HG02973 (cell line): Measurements from ENCODE around the gene TRMT5.

Source experiments
- ATAC-seq: cut with Tn5 transposase; IDR thresholded peaks from one replicate; pipeline ENCODE4 v1.9.1; 2021; ENCODE audit warnings: moderate library complexity; ENCODE audit not compliant: unreplicated experiment

Gene TRMT5

DNA sequence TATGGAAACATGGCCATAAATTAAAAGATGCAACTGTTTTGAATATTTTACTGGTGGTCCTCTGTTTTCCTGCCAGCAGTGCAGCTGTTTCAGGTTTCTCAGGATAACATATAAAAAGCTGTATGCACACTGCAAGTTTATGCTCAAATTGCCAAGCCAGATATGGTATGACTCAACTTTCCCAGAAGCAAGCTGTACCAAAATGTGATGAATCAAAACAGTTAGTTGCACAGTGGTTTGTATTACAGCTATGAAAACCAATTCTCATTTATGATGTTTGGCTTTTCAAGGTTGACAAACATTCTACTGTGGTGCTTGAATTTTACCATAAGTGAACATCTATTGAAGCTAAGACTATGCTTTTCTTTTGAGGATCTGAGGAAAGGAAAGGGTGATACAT is 15.5 kb downstream of the TRMT5 start:
- ATAC-seq: no peak

DNA sequence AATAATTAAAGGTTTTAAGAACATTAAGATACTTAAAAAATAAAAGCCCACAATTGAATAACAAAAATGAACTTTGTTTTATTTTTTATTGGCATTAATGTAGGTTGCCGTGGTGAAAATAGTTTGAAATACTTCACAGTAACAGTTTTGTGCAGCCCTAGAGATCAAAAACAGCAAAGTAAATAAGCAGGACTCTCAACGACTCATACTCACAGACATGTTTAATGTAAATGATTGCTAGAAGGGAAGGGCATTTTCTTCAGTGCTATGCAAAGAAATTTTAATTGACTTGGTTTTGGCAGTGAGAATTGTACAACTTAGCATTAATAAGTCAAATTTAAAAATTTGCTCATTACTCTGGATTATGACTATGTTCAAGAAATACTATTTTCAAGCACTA is 16.0 kb downstream of the TRMT5 start:
- ATAC-seq: no peak

DNA sequence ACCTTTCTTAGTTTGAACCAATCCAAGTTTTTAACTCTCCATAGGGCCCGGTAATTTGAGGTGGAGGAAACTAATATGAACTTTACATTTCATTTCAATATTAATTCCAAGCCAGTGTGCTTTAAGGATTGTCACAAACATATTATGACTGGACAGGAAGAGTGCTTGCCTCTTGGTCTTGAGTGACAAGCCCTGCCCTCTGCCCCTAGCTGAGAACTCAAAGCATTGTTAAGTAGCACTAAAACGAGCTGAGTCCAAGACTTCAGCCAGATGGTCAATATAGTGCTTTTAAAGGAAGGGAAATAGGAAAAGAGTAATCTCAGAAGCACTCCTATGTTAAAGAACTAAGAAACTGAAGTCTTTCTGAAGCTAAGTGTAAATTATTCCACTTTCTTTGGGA is 17.1 kb downstream of the TRMT5 start:
- ATAC-seq: no peak

DNA sequence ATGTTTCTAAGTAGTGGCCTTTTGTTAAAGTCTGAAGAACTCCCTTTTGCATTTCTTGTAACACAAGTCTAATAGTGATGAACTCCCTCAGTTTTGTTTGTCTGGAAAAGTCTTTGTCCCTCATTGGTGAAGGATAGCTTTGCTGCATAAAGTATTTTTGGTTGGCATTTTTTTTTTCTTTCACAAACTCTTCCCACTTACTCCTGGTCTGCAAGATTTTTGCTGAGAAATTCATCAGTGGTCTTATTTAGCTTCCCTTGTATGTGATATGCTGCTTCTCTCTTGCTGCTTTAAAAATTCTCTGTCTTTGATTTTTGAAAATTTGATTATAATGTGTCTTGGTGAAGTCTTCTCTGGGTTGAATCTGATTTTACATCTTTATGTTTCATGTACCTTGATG is 22.7 kb downstream of the TRMT5 start:
- ATAC-seq: no peak

DNA sequence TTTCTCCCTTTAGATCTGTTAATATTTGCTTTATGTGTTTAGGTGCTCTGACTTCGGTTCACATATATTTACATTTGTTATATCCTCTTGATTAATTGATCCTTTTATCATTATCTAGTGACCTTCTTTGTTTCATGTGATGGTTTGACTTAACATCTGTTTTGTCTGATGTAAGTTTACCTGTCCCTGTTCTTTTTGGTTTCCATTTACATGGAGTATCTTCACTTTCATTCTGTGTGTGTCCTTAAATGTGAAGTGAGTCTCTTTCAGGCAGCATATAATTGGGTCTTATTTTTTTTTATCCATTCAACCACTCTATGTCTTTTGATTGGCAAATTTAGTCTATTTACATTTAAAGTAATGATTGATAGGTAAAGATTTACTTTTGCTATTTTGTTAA is 24.2 kb downstream of the TRMT5 start:
- ATAC-seq: no peak

DNA sequence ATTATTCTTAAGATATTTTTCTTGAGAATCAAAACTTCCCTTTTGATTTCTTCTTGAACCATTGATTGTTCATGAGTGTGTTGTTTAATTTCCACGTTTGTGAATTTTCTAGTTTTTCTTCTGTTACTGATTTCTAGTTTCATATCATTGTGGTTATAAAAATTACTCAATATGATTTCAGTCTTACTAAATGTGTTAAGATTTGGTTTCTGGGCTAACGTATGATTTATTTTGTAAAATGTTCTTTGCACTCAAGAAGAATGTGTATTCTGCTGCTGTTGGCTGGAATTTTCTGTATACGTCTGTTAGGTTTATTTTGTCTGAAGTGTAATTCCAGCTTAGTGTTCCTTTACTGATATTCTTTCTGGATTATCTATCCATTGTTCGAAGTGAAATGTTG is 24.7 kb downstream of the TRMT5 start:
- no peak for ATAC-seq

DNA sequence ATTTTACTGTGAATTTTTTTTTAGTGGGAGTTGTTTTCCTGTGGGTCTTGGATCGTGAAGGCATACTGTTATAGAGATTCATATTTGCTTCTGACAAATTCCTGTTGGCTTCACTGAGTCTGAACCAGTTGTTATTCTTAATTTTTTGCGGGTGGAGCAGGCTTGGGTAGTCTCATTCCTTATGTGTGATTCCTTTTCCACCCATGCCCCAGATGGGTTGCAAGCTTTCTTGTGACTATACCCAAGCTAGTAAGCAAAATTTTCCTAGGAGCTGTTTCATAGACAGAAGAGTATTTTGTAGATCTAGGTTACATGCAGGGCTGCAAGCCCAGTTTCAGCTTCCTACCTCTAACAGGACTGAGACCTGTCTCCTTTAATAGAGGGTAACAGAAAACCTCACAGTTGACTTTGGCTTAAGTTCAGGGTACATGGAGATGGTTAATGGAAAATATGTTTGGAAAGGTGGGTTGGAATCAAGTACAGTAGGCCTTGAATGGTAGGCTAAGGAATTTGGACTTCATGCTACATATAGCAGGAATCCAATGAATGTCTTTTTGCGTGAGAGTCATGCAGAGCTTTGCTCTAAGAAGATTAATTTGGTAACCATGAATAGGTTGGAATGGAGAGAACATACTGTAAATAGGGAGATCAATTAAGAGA is 29.0 kb downstream of the TRMT5 start:
- ATAC-seq: no peak

DNA sequence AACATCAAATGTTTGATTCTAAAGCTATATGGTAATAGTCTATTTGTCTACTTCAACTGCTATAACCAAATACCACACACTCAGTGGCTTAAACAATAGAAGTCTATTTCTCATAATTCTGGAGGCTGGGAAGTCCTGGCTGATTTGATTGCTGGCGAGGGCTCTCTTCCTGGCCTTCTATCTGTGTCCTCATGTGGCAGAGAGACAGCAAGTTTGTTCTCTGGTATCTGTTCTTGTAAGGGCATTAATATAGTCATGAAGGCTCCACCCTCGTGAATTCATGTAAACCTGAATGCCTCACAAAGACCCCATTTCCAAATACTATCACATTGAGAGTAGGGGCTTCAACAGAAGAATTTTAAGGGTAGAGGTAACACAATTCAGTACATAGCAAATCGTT is 34.1 kb downstream of the TRMT5 start:
- no peak for ATAC-seq

DNA sequence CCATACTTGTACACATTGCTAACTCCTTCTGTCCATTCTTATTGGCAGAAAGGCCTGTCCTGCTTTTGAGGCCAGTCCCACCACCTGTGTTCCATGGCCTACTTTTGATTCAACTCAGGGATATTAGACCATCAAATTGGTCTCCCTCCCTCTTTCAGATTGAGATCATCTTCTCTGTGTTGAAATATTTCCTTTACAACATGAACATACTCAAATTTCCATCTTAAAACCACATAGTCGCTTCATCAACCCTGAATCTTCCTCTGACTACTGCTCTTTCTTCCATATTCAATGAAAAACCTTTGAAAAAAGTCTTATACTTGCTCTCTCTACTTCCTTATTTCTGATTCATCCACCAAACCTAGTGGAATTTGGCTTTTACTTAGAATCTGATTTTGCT is 34.9 kb downstream of the TRMT5 start:
- ATAC-seq: no peak

DNA sequence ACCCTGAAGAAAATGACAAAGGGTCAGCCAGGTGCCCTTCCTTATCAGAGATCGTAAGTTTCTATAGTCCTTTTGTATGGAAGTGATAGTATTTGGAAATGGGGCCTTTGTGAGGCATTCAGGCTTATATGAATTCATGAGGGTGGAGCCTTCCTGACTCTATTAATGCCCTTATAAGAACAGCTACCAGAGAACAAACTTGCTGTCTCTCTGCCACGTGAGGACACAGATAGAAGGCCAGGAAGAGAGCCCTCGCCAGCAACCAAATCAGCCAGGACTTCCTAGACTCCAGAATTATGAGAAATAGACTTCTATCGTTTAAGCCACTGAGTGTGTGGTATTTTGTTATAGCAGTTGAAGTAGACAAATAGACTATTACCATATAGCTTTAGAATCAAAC is 36.7 kb downstream of the TRMT5 start:
- no peak for ATAC-seq

DNA sequence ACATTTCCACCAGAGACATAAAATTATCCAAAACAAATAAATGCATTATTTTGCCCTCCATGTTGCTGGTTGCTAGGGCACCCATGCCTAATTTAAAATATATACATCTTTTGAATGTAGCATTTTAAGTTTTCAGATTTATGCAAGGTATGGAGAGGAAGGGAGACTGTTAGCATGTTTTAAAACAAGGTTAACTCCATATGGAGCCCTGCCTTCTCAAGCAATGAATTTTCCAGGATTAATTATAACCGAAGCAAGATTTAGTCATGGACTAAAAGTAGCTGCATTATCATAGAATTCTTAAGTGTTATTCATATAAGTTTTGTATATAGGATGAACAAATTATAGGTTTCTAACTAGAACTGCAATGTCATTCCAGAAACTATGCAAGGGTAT is 37.2 kb downstream of the TRMT5 start:
- ATAC-seq: no peak

DNA sequence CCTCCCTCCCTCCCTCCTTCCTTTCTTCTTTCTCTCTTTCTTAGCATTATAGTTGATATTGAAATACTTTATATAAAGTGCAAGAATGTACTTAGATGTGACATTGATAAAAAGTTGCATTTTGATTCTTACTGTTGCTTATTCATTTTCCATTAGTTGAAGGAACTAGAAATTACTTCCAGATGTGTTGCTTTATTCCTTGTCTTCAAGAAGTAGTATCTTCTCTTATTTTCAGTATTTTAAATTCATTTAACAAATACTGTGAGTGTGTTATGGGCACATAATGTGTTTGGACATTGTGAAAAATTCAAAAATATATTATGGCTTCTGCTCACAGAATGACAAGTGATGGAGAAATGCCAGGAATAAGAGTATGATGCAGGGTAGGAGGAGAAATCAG is 45.6 kb downstream of the TRMT5 start:
- no peak for ATAC-seq

DNA sequence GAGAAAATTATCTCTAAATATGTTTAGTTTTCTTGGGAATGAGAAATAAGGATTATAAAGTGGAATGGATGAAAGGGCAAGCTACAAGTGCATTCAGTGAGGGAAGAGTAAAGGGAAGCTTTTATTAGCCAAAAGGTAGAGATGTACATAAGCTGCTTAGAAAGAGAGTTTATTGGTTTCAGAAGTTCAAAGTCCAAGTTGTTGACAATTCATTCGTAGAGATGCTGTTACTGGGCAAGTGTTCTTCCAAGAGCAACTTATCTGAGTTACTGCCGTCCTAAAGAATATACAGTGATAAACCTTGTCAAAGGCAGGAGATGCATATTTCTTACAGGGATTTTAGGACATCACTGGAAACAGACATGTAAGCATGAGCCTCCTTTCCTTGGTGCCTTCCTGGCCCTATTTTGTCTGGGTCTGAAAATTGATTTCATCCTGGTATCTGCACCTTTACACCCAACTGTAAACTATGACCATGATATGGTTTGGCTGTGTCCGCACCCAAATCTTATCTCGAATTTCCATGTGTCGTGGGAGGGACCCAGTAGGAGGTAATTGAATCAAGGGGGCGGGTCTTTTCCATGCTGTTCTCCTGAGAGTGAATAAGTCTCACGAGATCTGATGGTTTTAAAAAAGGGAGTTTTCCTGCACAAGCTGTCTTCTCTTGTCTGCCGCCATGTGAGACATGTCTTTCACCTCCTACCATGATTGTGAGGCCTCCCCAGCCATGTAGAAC is 46.8 kb downstream of the TRMT5 start:
- ATAC-seq: no peak

DNA sequence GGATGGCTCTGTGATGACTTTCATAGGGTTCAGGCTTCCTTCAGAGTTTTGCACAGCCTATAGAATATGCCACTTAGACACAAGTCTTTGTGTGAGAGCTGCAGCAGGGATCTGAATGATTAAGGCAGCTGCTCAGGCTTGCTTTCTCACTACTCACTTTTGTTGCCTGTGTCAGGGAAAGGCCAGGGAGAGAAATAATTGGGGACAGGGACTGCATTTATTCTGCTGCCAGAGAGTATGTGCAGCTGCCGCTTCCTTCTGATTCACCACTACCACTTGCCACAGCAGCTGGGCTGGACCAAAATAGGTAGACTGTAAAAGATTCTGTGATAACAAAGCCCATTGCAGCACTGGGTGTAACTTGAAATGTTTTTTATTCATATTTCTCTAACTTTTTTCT is 49.7 kb downstream of the TRMT5 start:
- no peak for ATAC-seq

DNA sequence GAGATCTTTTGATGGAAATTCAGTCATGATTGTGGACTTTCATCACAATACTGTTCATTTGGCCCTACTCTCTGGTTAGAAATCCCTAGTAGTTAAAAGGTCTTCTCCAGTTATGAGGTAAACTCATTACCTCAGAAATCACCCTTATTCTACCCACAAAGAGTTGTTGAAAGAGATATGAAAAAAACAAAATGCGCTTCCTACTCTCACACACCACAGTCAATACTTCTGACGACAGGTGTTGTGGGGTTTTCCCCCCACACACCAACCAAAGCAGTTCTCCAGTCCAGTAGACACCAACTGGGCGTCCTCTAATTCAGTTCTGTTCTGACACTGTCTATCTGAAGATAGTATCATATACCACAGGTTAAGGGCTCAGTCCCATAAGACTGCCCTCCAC is 54.9 kb downstream of the TRMT5 start:
- peak; percentile 95 for ATAC-seq

DNA sequence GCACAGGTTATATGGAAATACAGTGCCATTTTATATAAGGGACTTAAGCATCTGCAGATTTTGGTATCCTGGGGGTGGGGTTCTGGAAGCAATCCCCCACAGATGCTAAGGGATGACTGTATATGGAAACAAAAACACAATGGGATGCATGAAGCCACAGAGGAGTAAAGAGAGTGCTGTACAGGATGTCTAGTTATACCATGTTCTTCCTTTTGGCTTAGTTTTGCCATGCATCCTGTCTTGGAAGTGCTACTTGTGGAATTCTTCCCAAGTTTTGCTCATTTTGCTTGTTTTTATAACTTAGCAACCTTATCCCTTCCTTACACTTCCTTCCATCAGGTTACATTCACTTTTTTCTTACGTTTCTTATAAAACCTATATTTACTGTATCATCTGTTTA is 55.6 kb downstream of the TRMT5 start:
- no peak for ATAC-seq

DNA sequence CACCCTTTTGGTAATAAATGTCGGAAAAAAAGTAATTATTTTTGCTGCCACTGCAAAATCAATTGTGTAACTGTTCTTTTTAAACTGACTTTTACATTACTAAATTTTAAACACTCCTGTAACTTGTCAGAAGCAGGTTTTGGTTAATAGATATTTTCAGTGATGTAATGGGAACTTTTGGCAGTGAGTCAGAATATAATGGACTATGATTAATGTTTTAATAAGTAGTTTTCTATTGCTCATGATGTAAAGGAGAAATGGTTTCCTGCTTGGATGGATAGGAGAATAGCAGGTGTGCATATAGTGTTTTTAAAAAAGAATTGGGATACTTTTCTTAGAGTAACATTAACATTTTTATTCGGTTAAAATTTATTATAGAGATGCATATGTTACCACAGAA is 58.8 kb downstream of the TRMT5 start:
- no peak for ATAC-seq
